ENCODE data around the gene CPNE2.
A peak's percentile ranks its signal among the peaks of the same experiment; 100 is the strongest.

CPNE2 gene

DNA sequence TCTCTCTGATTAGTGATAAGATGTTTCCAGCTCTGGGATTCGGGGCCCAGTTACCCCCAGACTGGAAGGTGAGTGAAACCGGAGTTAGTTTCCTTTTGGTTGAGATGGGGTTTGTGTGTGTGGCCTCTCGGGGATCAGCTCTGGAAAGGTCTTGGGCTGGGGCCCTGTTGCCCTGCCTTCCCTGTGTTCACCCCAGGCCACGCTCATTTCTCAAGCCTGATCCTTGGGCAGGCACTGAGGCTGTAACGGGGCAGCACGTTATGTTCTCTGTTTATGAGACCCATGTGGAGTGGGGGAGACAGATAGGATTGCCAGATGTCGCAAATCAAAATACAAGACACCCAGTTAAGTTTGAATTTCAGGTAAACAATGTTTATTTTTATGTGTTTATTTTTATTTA is 35.5 kb downstream of the CPNE2 start:
- Histone ChIP-seq H3K23ac (ENCODE audit: low read length in 2 of 2) (no peak overlapping the region), H2AFZ (ENCODE audit: low read depth, low read length) (no peak overlapping the region), H3K27ac (ENCODE audit: low read length, poor library complexity, severe bottlenecking) (no peak overlapping the region), H3K4me3 (ENCODE audit: insufficient read depth in 1 of 2, low read depth in 1 of 2, low read length in 2 of 2) (no peak overlapping the region), H2AK5ac (ENCODE audit: low read length, severe bottlenecking) (no peak overlapping the region), H2BK15ac (ENCODE audit: low read depth, poor library complexity, severe bottlenecking) (no peak overlapping the region), H3K36me3 (ENCODE audit: control insufficient read depth in 1 of 2, insufficient read depth in 2 of 2, low read depth in 1 of 2, low read length in 2 of 2) (peaks cover 0 to 21% of the 10 kb centered on the region in 2 experiments), H4K8ac (ENCODE audit: low read length) (no peak overlapping the region), H2BK5ac (ENCODE audit: low read depth, low read length, poor library complexity, severe bottlenecking) (no peak overlapping the region), H3K9ac (ENCODE audit: low read length) (no peak overlapping the region), H3K27me3 (ENCODE audit: control insufficient read depth in 1 of 2, insufficient read depth in 1 of 2, low read length in 2 of 2) (no peaks in the 10 kb centered on the region), H3K4me2 (ENCODE audit: low read length, poor library complexity, severe bottlenecking) (no peak overlapping the region), H2BK12ac (ENCODE audit: low read length in 2 of 2) (no peak overlapping the region), H2BK120ac (ENCODE audit: low read depth, low read length) (no peak overlapping the region), H3K14ac (ENCODE audit: low read length in 2 of 2) (no peak overlapping the region), H3K79me1 (replicated peaks; ENCODE audit: low read length, poor library complexity, severe bottlenecking) (no peaks in the 10 kb centered on the region), H3K9me3 (ENCODE audit: control insufficient read depth, low read length) (no peaks in the 10 kb centered on the region), H4K91ac (ENCODE audit: low read length) (peak overlapping the region; percentile 20), H3K4me1 (ENCODE audit: control insufficient read depth, insufficient read depth, low read depth, low read length) (peaks cover 7% of the 10 kb centered on the region), H3K4ac (ENCODE audit: low read depth in 1 of 2, low read length in 2 of 2) (no peak overlapping the region), H3K18ac (ENCODE audit: low read depth in 1 of 2, low read length in 2 of 2) (no peak overlapping the region)
- WGBS: 97% methylated on average over 6 of the region's 7 CpGs
- DNase-seq: no peak

DNA sequence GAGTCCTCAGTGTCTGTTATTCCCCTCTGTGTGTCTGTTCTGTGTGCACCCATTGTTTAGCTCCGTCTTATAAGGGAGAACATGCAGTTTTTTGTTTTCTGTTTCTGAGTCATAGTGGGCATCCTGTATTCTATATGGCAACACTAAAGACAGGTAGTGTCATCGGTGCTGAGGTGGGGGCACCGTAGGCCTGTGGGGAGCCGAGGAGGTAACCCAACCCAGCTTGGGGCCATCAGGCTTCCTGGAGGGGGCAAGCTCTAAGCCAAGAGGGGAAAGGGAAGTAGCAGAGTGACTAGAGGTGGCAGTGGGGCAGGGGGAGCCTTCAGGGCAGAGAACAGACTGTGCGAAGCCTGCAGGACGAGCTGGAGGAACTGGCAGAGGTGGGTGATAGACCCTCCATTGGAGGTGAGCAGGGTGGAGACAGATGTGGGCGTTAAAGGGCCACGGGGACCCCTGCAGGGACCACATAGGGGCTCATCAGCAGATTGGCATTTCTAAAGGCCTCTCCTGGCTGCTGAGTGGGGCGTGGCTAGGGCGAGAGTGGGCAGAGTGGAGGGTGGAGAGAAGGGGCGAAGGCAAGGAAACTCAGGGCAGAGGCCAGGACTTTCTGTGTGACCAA is 36.5 kb downstream of the CPNE2 start:
- no peak overlapping the region for H3K4me2 ChIP-seq (ENCODE audit: low read length, poor library complexity, severe bottlenecking)
- no peak overlapping the region for H2BK5ac ChIP-seq (ENCODE audit: low read depth, low read length, poor library complexity, severe bottlenecking)
- H3K27ac ChIP-seq (ENCODE audit: low read length, poor library complexity, severe bottlenecking): no peak overlapping the region
- no peaks in the 10 kb centered on the region for H3K9me3 ChIP-seq (ENCODE audit: control insufficient read depth, low read length)
- no peak overlapping the region for H2BK15ac ChIP-seq (ENCODE audit: low read depth, poor library complexity, severe bottlenecking)
- H2AK5ac ChIP-seq (ENCODE audit: low read length, severe bottlenecking): no peak overlapping the region
- WGBS: 93% methylated on average over 11 of the region's 11 CpGs
- H3K79me1 ChIP-seq (replicated peaks; ENCODE audit: low read length, poor library complexity, severe bottlenecking): no peaks in the 10 kb centered on the region
- H3K27me3 ChIP-seq (ENCODE audit: control insufficient read depth in 1 of 2, insufficient read depth in 1 of 2, low read length in 2 of 2): no peaks in the 10 kb centered on the region
- no peak overlapping the region for H4K8ac ChIP-seq (ENCODE audit: low read length)
- no peak overlapping the region for H3K4ac ChIP-seq (ENCODE audit: low read depth in 1 of 2, low read length in 2 of 2)
- no peak overlapping the region for H3K23ac ChIP-seq (ENCODE audit: low read length in 2 of 2)
- no peak overlapping the region for H3K4me3 ChIP-seq (ENCODE audit: insufficient read depth in 1 of 2, low read depth in 1 of 2, low read length in 2 of 2)
- peaks cover 0 to 17% of the 10 kb centered on the region in 2 experiments for H3K36me3 ChIP-seq (ENCODE audit: control insufficient read depth in 1 of 2, insufficient read depth in 2 of 2, low read depth in 1 of 2, low read length in 2 of 2)
- peaks cover 2% of the 10 kb centered on the region for H3K4me1 ChIP-seq (ENCODE audit: control insufficient read depth, insufficient read depth, low read depth, low read length)
- H3K14ac ChIP-seq (ENCODE audit: low read length in 2 of 2): no peak overlapping the region
- no peak overlapping the region for H3K9ac ChIP-seq (ENCODE audit: low read length)
- no peak overlapping the region for H2BK12ac ChIP-seq (ENCODE audit: low read length in 2 of 2)
- DNase-seq: no peak
- H4K91ac ChIP-seq (ENCODE audit: low read length): no peak overlapping the region
- no peak overlapping the region for H3K18ac ChIP-seq (ENCODE audit: low read depth in 1 of 2, low read length in 2 of 2)
- no peak overlapping the region for H2AFZ ChIP-seq (ENCODE audit: low read depth, low read length)
- H2BK120ac ChIP-seq (ENCODE audit: low read depth, low read length): no peak overlapping the region

DNA sequence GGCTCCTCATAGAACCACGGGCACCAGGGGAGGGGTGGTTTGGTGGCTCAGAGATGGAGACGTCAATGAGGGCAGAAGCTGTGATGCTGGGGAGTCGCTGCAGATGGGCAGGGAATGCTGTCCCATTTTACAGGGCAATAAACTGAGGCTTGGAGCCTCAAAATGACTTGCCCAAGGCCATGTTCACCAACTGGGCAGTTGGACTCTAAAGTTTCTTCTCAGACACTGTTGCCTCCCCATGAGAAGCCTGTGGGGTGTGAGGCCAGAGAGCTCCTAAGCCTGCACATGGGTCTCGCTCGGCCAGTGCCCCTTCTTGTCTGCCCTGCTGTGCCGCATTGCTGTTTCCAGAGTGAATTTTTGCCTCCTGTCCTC is 38.6 kb downstream of the CPNE2 start:
- Histone ChIP-seq H3K18ac (ENCODE audit: low read depth in 1 of 2, low read length in 2 of 2) (no peak overlapping the region), H2BK12ac (ENCODE audit: low read length in 2 of 2) (no peak overlapping the region), H2AK5ac (ENCODE audit: low read length, severe bottlenecking) (no peak overlapping the region), H2BK5ac (ENCODE audit: low read depth, low read length, poor library complexity, severe bottlenecking) (no peak overlapping the region), H2BK120ac (ENCODE audit: low read depth, low read length) (no peak overlapping the region), H3K4me3 (ENCODE audit: insufficient read depth in 1 of 2, low read depth in 1 of 2, low read length in 2 of 2) (no peak overlapping the region), H3K9ac (ENCODE audit: low read length) (no peak overlapping the region), H3K36me3 (ENCODE audit: control insufficient read depth in 1 of 2, insufficient read depth in 2 of 2, low read depth in 1 of 2, low read length in 2 of 2) (peaks cover 0 to 18% of the 10 kb centered on the region in 2 experiments), H4K91ac (ENCODE audit: low read length) (no peak overlapping the region), H4K8ac (ENCODE audit: low read length) (no peak overlapping the region), H2BK15ac (ENCODE audit: low read depth, poor library complexity, severe bottlenecking) (no peak overlapping the region), H3K14ac (ENCODE audit: low read length in 2 of 2) (no peak overlapping the region), H3K9me3 (ENCODE audit: control insufficient read depth, low read length) (no peaks in the 10 kb centered on the region), H3K27me3 (ENCODE audit: control insufficient read depth in 1 of 2, insufficient read depth in 1 of 2, low read length in 2 of 2) (no peaks in the 10 kb centered on the region), H3K27ac (ENCODE audit: low read length, poor library complexity, severe bottlenecking) (no peak overlapping the region), H3K4ac (ENCODE audit: low read depth in 1 of 2, low read length in 2 of 2) (no peak overlapping the region), H3K79me1 (replicated peaks; ENCODE audit: low read length, poor library complexity, severe bottlenecking) (no peaks in the 10 kb centered on the region), H3K4me1 (ENCODE audit: control insufficient read depth, insufficient read depth, low read depth, low read length) (no peaks in the 10 kb centered on the region), H3K23ac (ENCODE audit: low read length in 2 of 2) (no peak overlapping the region), H3K4me2 (ENCODE audit: low read length, poor library complexity, severe bottlenecking) (no peak overlapping the region), H2AFZ (ENCODE audit: low read depth, low read length) (no peak overlapping the region)
- WGBS: 95% methylated on average over 6 of the region's 6 CpGs
- DNase-seq: no peak

DNA sequence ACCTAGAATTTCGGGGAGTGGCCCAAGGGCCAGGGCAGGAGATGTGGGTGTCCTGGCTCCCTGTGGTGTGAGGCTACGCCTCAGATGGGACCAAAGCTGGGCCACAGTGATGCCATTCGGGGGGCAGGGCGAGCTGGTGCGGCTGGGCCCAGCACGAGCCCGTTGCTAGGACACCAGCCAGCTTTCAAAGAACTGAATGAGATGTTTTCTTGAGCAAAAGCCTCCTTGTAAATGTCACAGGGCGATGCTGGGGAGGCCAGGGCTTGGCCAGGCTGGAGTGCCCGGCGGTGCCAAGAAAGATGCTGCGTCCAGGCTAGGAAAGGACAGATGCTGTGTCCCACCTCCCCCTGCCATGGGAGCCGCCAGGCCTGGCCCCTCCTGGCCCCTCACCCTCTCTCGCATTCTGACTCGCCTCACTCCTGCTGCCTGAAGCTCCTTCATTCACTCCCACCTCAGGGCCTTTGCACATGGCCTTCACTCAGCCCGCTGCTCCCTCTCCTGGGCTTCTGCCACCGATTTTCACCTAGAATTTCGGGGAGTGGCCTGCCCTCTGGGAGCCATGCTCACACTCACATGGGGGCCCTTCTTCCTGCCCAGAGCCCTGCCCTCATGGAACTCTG is 39.1 kb downstream of the CPNE2 start:
- Histone ChIP-seq H4K91ac (ENCODE audit: low read length) (no peak overlapping the region), H3K4me3 (ENCODE audit: insufficient read depth in 1 of 2, low read depth in 1 of 2, low read length in 2 of 2) (no peak overlapping the region), H2BK120ac (ENCODE audit: low read depth, low read length) (no peak overlapping the region), H2BK12ac (ENCODE audit: low read length in 2 of 2) (no peak overlapping the region), H3K9ac (ENCODE audit: low read length) (no peak overlapping the region), H3K4me2 (ENCODE audit: low read length, poor library complexity, severe bottlenecking) (no peak overlapping the region), H3K14ac (ENCODE audit: low read length in 2 of 2) (no peak overlapping the region), H2BK5ac (ENCODE audit: low read depth, low read length, poor library complexity, severe bottlenecking) (no peak overlapping the region), H3K18ac (ENCODE audit: low read depth in 1 of 2, low read length in 2 of 2) (no peak overlapping the region), H3K27ac (ENCODE audit: low read length, poor library complexity, severe bottlenecking) (no peak overlapping the region), H2BK15ac (ENCODE audit: low read depth, poor library complexity, severe bottlenecking) (no peak overlapping the region), H2AK5ac (ENCODE audit: low read length, severe bottlenecking) (no peak overlapping the region), H3K79me1 (replicated peaks; ENCODE audit: low read length, poor library complexity, severe bottlenecking) (no peaks in the 10 kb centered on the region), H3K36me3 (ENCODE audit: control insufficient read depth in 1 of 2, insufficient read depth in 2 of 2, low read depth in 1 of 2, low read length in 2 of 2) (peaks cover 0 to 15% of the 10 kb centered on the region in 2 experiments), H3K9me3 (ENCODE audit: control insufficient read depth, low read length) (no peaks in the 10 kb centered on the region), H3K4ac (ENCODE audit: low read depth in 1 of 2, low read length in 2 of 2) (no peak overlapping the region), H3K23ac (ENCODE audit: low read length in 2 of 2) (no peak overlapping the region), H3K27me3 (ENCODE audit: control insufficient read depth in 1 of 2, insufficient read depth in 1 of 2, low read length in 2 of 2) (no peaks in the 10 kb centered on the region), H2AFZ (ENCODE audit: low read depth, low read length) (no peak overlapping the region), H4K8ac (ENCODE audit: low read length) (no peak overlapping the region), H3K4me1 (ENCODE audit: control insufficient read depth, insufficient read depth, low read depth, low read length) (no peaks in the 10 kb centered on the region)
- WGBS: 90% methylated on average over 17 of the region's 17 CpGs
- no peak for DNase-seq
